HepG2 (cell line): ENCODE results near the gene TTC29. TPM values are rescaled to one million over a fixed set of nuclear protein-coding genes. Genes with fewer than 3 reads are reported as not detected.

ENCODE experiments used
- ATAC-seq: fragments of 200-7000 bp; cut with Tn5 transposase; 3 replicates; pipeline ENCODE4 v1.9.1; 2020; ENCODE audit warnings: mild to moderate bottlenecking, moderate library complexity
- BruUV-seq: library from RNA; stranded (reverse); fragments of 400-500 nt; replicated peaks from 2 replicates; lab custom pipeline; 2021; lab: Mats Ljungman, UMichigan
- CTCF ChIA-PET: fragments of 300-600 bp; formaldehyde crosslinking; extraction: SDS; loops from one replicate; lab custom pipeline; 2021; ENCODE audit warnings: low total read pairs, inconsistent platforms, low intra/inter-chr PET ratio; lab: Yijun Ruan, JAX
- POLR2A ChIA-PET: fragments of 350-600 bp; sonication (Branson Sonifier 250); formaldehyde crosslinking; loops from one replicate; lab custom pipeline; 2020; ENCODE audit warnings: antibody characterized with exemption, inconsistent platforms; lab: Yijun Ruan, JAX
- DNase-seq: peaks from one replicate; pipeline ENCODE4 v3.0.0-alpha.2; 2015; ENCODE audit warnings: low spot score
- FAIRE-seq: peaks from 3 replicates; lab custom pipeline; 2011; peaks lifted over from hg19 to GRCh38; lab: Jason Lieb, UNC
- H2AFZ ChIP-seq: one replicate; pipeline ENCODE4 v1.6.1; 2011; ENCODE audit warnings: low read length, inconsistent platforms
- H3K27ac ChIP-seq: fragments of 300-600 bp; 3 replicates; pipeline ENCODE4 v1.8.0; 2011; ENCODE audit warnings: mixed run types, mild to moderate bottlenecking, mixed read lengths, low read length, inconsistent platforms; ENCODE audit not compliant: insufficient read depth; ENCODE audit errors: extremely low read length
- H3K27me3 ChIP-seq, 2 experiments: fragments of 200-600 bp in 1 of 2; 2 replicates in 1 of 2; 3 replicates in 1 of 2; pipeline versions ENCODE4 v1.6.0 to v1.8.0; 2011; ENCODE audit warnings: low read length in 2 of 2, mild to moderate bottlenecking in 2 of 2, moderate library complexity in 2 of 2, inconsistent platforms in 1 of 2; ENCODE audit not compliant: insufficient read depth in 2 of 2, control insufficient read depth in 1 of 2
- H3K36me3 ChIP-seq, 2 experiments: fragments of 200-600 bp in 1 of 2; replicated peaks in 1 of 2; 2 replicates in 1 of 2; 3 replicates in 1 of 2; pipeline versions ENCODE4 v1.5.1 to v1.8.0; 2011; ENCODE audit warnings: low read length in 2 of 2, inconsistent platforms in 1 of 2; ENCODE audit not compliant: insufficient read depth in 2 of 2, control insufficient read depth in 1 of 2
- H3K4me1 ChIP-seq: 2 replicates; pipeline ENCODE4 v1.5.1; 2012; ENCODE audit warnings: low read length, inconsistent platforms; ENCODE audit not compliant: insufficient read depth
- H3K4me2 ChIP-seq: 2 replicates; pipeline ENCODE4 v1.6.0; 2011; ENCODE audit warnings: low read depth, low read length, inconsistent platforms
- H3K4me3 ChIP-seq, 3 experiments: fragments of 200-600 bp in 1 of 3; sonication (generic), shearing (Covaris generic) in 1 of 3; replicated peaks in 1 of 3; 2 replicates each; pipeline ENCODE4 v1.5.1; 2011 to 2016; ENCODE audit warnings: low read length in 3 of 3, inconsistent platforms in 2 of 3, low read depth in 2 of 3, mild to moderate bottlenecking in 2 of 3, control low read depth in 1 of 3, mixed read lengths in 1 of 3; ENCODE audit not compliant: insufficient read depth in 1 of 3
- H3K79me2 ChIP-seq: one replicate; pipeline ENCODE4 v1.6.1; 2011; ENCODE audit warnings: low read length, inconsistent platforms; ENCODE audit not compliant: insufficient read depth
- H3K9ac ChIP-seq: 2 replicates; pipeline ENCODE4 v1.6.0; 2011; ENCODE audit warnings: mild to moderate bottlenecking, low read depth, low read length, inconsistent platforms; ENCODE audit not compliant: insufficient read depth
- H3K9me3 ChIP-seq: 2 replicates; pipeline ENCODE4 v1.5.1; 2012; ENCODE audit warnings: mild to moderate bottlenecking, low read length
- H4K20me1 ChIP-seq: 2 replicates; pipeline ENCODE4 v1.6.0; 2011; ENCODE audit warnings: inconsistent platforms, mild to moderate bottlenecking, low read length, moderate library complexity; ENCODE audit not compliant: insufficient read depth
- AKAP8 ChIP-seq: sonication (generic); formaldehyde crosslinking; IDR thresholded peaks from 2 replicates; pipeline ENCODE4 v1.5.1; 2020; ENCODE audit warnings: mild to moderate bottlenecking, missing genetic modification reagents
- KAT7 ChIP-seq: IDR thresholded peaks from 2 replicates; pipeline ENCODE4 v1.6.1; 2018; ENCODE audit warnings: borderline replicate concordance, missing compliant biosample characterization
- PHF5A ChIP-seq: IDR thresholded peaks from one replicate; pipeline ENCODE4 v1.6.1; 2018; ENCODE audit warnings: low read depth, missing genetic modification reagents; ENCODE audit not compliant: unreplicated experiment
- ZBTB42 ChIP-seq: sonication (generic); formaldehyde crosslinking; IDR thresholded peaks from 2 replicates; pipeline ENCODE4 v1.5.0; 2020; ENCODE audit warnings: mild to moderate bottlenecking, missing genetic modification reagents
- ZNF30 ChIP-seq: sonication (generic); formaldehyde crosslinking; IDR thresholded peaks from 2 replicates; pipeline ENCODE4 v1.5.0; 2020; ENCODE audit warnings: mild to moderate bottlenecking, missing genetic modification reagents
- ZNF556 ChIP-seq: sonication (generic); formaldehyde crosslinking; IDR thresholded peaks from 2 replicates; pipeline ENCODE4 v1.4.0; 2020; ENCODE audit warnings: mild to moderate bottlenecking, missing genetic modification reagents, borderline replicate concordance
- ZNF567 ChIP-seq: sonication (generic); formaldehyde crosslinking; IDR thresholded peaks from 2 replicates; pipeline ENCODE4 v1.8.1; 2023; ENCODE audit warnings: mild to moderate bottlenecking, missing genetic modification reagents, borderline replicate concordance
- WGBS: methylation state at CpG from one replicate; pipeline ENCODE4 v1.1.6; 2017; ENCODE audit warnings: low lambda C conversion rate; 5-methylcytosine and 5-hydroxymethylcytosine counted together
- in situ Hi-C: cut with HindIII; loops from 2 replicates; pipeline ENCODE4 v1.10.0; 2017; ENCODE audit warnings: low pct_unique_long_range_greater_than_20kb; ENCODE audit not compliant: extremely low pct_ligation_motif_present
- intact Hi-C: fragments of 100-400 bp; cut with micrococcal nuclease; formaldehyde crosslinking; loops from one replicate; pipeline ENCODE4 v1.10.0; 2022; ENCODE audit not compliant: unreplicated experiment
- polyA plus RNA-seq, 8 experiments: library from polyadenylated mRNA; depleted of rRNA in 3 of 8; stranded (reverse) in 7 of 8; unstranded in 1 of 8; fragments of >200 nt; fragmentation: Illumina TruSeq in 4 of 8; extraction: Trizol in 4 of 8; gene quantifications; 2 replicates each; pipeline versions ENCODE4 v1.2.1 to v1.2.3, GENCODE V29; 2011 to 2016; ENCODE audit warnings: low read depth in 4 of 8, missing spikeins in 1 of 8, mixed read lengths in 1 of 8; ENCODE audit not compliant: insufficient read depth in 1 of 8
- total RNA-seq, 5 experiments: library from RNA; depleted of rRNA; stranded (reverse); fragments of >200 nt; fragmentation: Illumina TruSeq; extraction: Trizol; gene quantifications; 2 replicates each; pipeline ENCODE4 v1.2.3, GENCODE V29; 2016; ENCODE audit warnings: low read depth in 1 of 5
- TF ChIP-seq, protein P1 (sequence below): sonication (generic); formaldehyde crosslinking; IDR thresholded peaks from 2 replicates; pipeline ENCODE4 v1.5.1; 2020; ENCODE audit warnings: missing genetic modification reagents, mild to moderate bottlenecking, borderline replicate concordance
- TF ChIP-seq, protein P2 (sequence below): IDR thresholded peaks from 2 replicates; pipeline ENCODE4 v1.6.1; 2012; ENCODE audit warnings: inconsistent platforms
- TF ChIP-seq, protein P3 (sequence below): sonication (generic); formaldehyde crosslinking; IDR thresholded peaks from 2 replicates; pipeline ENCODE4 v1.5.1; 2020; ENCODE audit warnings: mild to moderate bottlenecking, missing genetic modification reagents, moderate library complexity

TTC29 gene
- total and polyA plus RNA-seq, 2 of the 13 experiments (the other 11 are each of a cell fraction or from before 2014, with no cell fraction given): not detected

DNA sequence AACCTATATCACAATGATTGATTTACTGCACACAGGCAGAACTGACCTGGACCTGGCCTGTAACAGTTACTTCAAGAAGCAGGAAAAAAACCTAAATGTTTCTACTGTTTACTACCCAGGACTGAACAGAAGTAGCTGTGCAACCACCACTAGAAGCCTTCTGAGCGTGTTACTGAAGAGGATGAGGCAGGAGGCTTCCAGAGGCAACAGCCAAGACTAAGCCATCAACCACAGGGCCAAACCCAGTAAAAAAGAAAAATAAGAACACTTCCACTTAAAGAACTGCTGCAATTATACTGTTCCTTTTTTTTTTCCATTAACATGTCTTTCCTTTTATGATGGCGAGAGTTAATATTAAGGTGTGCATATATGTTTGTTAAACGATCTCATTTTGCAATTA, 29.4 kb upstream of the TTC29 start (continued):
- TF ChIP-seq ZNF567 (CRISPR knock-in tag) (no peak), PHF5A (CRISPR knock-in tag) (no peak), ZNF556 (CRISPR knock-in tag) (no peak)
- TF ChIP-seq, protein P1, sequence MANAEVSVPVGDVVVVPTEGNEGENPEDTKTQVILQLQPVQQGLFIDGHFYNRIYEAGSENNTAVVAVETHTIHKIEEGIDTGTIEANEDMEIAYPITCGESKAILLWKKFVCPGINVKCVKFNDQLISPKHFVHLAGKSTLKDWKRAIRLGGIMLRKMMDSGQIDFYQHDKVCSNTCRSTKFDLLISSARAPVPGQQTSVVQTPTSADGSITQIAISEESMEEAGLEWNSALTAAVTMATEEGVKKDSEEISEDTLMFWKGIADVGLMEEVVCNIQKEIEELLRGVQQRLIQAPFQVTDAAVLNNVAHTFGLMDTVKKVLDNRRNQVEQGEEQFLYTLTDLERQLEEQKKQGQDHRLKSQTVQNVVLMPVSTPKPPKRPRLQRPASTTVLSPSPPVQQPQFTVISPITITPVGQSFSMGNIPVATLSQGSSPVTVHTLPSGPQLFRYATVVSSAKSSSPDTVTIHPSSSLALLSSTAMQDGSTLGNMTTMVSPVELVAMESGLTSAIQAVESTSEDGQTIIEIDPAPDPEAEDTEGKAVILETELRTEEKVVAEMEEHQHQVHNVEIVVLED (CRISPR knock-in tag): no peak

DNA sequence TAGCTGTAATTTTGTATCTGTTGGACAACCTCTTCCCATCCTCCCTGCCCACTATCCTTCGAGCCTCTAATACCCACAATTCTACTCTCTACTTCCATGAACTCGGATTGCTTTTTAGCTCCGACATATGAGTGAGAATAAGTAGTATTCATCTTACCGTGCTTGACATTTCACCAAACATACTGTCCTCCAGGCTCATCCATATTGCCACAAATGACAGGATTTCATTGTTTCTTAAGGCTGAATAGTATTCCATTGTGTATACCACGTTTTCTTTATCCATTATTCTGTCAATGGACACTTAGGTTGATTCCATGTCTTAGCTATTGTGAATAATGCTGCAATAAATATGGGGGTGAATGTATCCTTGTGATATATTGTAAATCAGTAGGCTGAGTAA, 26.4 kb upstream of the TTC29 start:
- no peak overlapping the region for H3K9ac ChIP-seq
- no peak for DNase-seq
- no peak overlapping the region for H3K4me2 ChIP-seq
- no peaks in the 10 kb centered on the region for H3K36me3 ChIP-seq
- no peak for FAIRE-seq
- no peaks in the 10 kb centered on the region for H3K9me3 ChIP-seq
- ChIA-PET CTCF (no interaction called here), POLR2A (no interaction called here)
- 11% methylated on average over 5 of the region's 5 CpGs for WGBS
- no peak overlapping the region for H3K4me3 ChIP-seq
- H3K27ac ChIP-seq: no peak overlapping the region
- no peak overlapping the region for H2AFZ ChIP-seq
- in situ Hi-C loops: no loop called here
- no peaks in the 10 kb centered on the region for H4K20me1 ChIP-seq
- intact Hi-C loops: no loop called here
- TF ChIP-seq AKAP8 (no peak), KAT7 (no peak), ZNF30 (CRISPR knock-in tag) (no peak), ZBTB42 (no peak)
- TF ChIP-seq, protein P2, sequence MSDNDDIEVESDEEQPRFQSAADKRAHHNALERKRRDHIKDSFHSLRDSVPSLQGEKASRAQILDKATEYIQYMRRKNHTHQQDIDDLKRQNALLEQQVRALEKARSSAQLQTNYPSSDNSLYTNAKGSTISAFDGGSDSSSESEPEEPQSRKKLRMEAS: no peak
- TF ChIP-seq, protein P3, sequence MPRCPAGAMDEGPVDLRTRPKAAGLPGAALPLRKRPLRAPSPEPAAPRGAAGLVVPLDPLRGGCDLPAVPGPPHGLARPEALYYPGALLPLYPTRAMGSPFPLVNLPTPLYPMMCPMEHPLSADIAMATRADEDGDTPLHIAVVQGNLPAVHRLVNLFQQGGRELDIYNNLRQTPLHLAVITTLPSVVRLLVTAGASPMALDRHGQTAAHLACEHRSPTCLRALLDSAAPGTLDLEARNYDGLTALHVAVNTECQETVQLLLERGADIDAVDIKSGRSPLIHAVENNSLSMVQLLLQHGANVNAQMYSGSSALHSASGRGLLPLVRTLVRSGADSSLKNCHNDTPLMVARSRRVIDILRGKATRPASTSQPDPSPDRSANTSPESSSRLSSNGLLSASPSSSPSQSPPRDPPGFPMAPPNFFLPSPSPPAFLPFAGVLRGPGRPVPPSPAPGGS (CRISPR knock-in tag): no peak
- H3K27me3 ChIP-seq: no peaks in the 10 kb centered on the region
- BruUV-seq: no TSS peak
- no peaks in the 10 kb centered on the region for H3K79me2 ChIP-seq
- ATAC-seq: no peak
- H3K4me1 ChIP-seq: no peaks in the 10 kb centered on the region
